ENCODE results near the gene MAP3K3. TPM values are rescaled to one million over a fixed set of nuclear protein-coding genes. Genes with fewer than 3 reads are reported as not detected.

The MAP3K3 gene
- total and polyA plus RNA-seq, 2 donors (not counting 3 experiments of a cell fraction or from before 2014, with no cell fraction given), result 56.6 to 81.0 TPM

GRCh38 chr17:63735691-63736090 is 113.5 kb downstream of the MAP3K3 start:
- Histone ChIP-seq H3K9ac (replicated peaks; ENCODE audit: extremely low read depth, insufficient read depth, low read length) (no peak overlapping the region), H3K9me1 (replicated peaks; ENCODE audit: control insufficient read depth, extremely low read depth, insufficient read depth, low read length) (no peaks in the 10 kb centered on the region), H3K4me2 (ENCODE audit: insufficient read depth, low read length) (no peak overlapping the region), H2AFZ (ENCODE audit: low read depth, low read length) (no peak overlapping the region), H3K4me3 (replicated peaks in 1 of 3; ENCODE audit: insufficient read depth in 1 of 3, low read depth in 1 of 3, low read length in 3 of 3) (no peak overlapping the region), H3K36me3 (ENCODE audit: control insufficient read depth in 2 of 2, extremely low read depth in 1 of 2, insufficient read depth in 2 of 2, low read length in 2 of 2) (peaks cover 0 to 2% of the 10 kb centered on the region in 2 experiments), H3K4me1 (ENCODE audit: control insufficient read depth, extremely low read depth, insufficient read depth, low read length) (peaks cover 5% of the 10 kb centered on the region), H3K27me3 (ENCODE audit: control insufficient read depth in 2 of 2, insufficient read depth in 2 of 2, low read length in 2 of 2) (no peaks in the 10 kb centered on the region), H3K9me3 (replicated peaks; ENCODE audit: control insufficient read depth, insufficient read depth, low read length) (no peaks in the 10 kb centered on the region), H3K27ac (ENCODE audit: insufficient read depth, low read depth, low read length) (no peak overlapping the region), H3K79me2 (ENCODE audit: control insufficient read depth, insufficient read depth, low read length) (peaks cover 14% of the 10 kb centered on the region), H4K20me1 (replicated peaks; ENCODE audit: control insufficient read depth, extremely low read depth, insufficient read depth, low read length) (no peaks in the 10 kb centered on the region)
- intact Hi-C loops (cut with micrococcal nuclease), result no loop called here
- FAIRE-seq, result no peak
- no peak for DNase-seq (ENCODE audit: low read depth, low spot score)
- CTCF ChIA-PET, result no interaction called here
- BruUV-seq (replicated peaks), result no TSS peak
- dilution Hi-C loops (cut with MboI; ENCODE audit: extremely low pct_ligation_motif_present, low sequenced_read_pairs), result no loop called here
- POLR2A ChIA-PET, result no interaction called here
- no peak for TF ChIP-seq FOS (IDR thresholded peaks at IDR 0.05; ENCODE audit: borderline replicate concordance, insufficient read depth, low read length)
- no peak for TF ChIP-seq EZH2 (IDR thresholded peaks at IDR 0.05; ENCODE audit: borderline replicate concordance, low read depth, low read length, severe bottlenecking)
- no peak for TF ChIP-seq MAX (IDR thresholded peaks at IDR 0.05; ENCODE audit: insufficient read depth, insufficient read length)
- no peak for TF ChIP-seq CTCF (IDR thresholded peaks at IDR 0.05; ENCODE audit: extremely low read depth in 1 of 2, insufficient read depth in 1 of 2, low read depth in 1 of 2, low read length in 2 of 2)
- no peak for TF ChIP-seq JUN (IDR thresholded peaks at IDR 0.05; ENCODE audit: borderline replicate concordance, insufficient read depth, insufficient read length, low read depth)
- no peak for TF ChIP-seq GATA2 (IDR thresholded peaks at IDR 0.05; ENCODE audit: insufficient read depth, insufficient read length, low read depth, low read length)
- no peak for TF ChIP-seq POLR2A (IDR thresholded peaks at IDR 0.05; ENCODE audit: low read depth, low read length)
- TF ChIP-seq POLR2AphosphoS5 (IDR thresholded peaks at IDR 0.05; ENCODE audit: insufficient read depth, low read depth, low read length), result no peak
- TF ChIP-seq MYC (IDR thresholded peaks at IDR 0.05; ENCODE audit: low read depth, low read length), result no peak
